Epithelial cell of proximal tubule (primary cell): ENCODE data around the gene EYA2. TPM values are rescaled to one million over a fixed set of nuclear protein-coding genes. Genes with fewer than 3 reads are reported as not detected.

Experiments
- DNase-seq: peaks from one replicate; pipeline ENCODE4 v3.0.0-alpha.2; 2011; ENCODE audit warnings: low read depth
- H3K4me3 ChIP-seq: 2 replicates; pipeline ENCODE4 v1.5.1; 2011; ENCODE audit warnings: low read depth, mild to moderate bottlenecking, low read length
- CTCF ChIP-seq: conservative IDR thresholded peaks from 2 replicates; pipeline ENCODE4 v1.5.1; 2012; ENCODE audit warnings: low read depth, mild to moderate bottlenecking, low read length
- total RNA-seq: library from RNA; depleted of rRNA; stranded (reverse); fragments of >200 nt; gene quantifications from 2 replicates; pipeline ENCODE4 v1.2.3, GENCODE V29; 2015

The EYA2 gene
- total RNA-seq, 1 donor from 2014 or later: not detected

DNA sequence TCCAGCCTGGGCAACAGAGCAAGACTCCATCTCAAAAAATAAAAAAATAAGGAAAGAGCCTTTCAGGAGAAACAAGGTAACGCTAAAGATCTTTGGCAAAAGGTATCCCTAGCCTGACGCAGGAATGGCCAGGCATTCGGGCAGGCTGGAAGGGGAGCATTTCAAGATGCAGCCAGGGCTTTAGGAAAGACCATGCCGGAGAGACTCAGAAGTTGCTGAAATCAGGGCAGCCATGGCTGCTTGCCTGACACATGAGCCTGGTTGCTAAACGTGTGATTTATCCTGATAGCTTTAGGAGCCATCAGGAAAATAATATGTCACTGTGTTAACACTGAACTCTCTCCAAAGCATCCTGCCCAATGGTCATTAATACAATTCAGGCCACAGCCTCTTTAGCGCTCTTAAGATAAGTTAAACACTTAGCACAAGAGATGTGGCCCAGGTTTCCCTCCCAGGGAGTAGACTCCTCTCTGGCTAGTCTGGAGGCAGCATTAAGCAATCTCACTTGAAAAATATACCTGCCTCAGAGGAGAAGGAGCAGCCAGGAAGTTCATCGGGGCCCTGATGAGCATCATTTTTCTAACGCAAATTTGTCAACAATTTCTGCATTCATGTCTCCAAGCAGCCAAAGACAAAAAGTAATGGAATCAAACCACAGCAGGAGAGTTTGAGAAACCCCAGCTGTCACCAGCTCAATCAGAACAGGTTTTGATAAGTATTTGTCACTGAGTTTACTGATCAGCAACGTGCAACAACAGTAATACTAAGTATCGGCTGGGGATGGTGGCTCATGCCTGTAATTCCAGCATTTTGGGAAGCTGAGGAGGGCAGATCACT is 261.9 kb downstream of the EYA2 start:
- no peak overlapping the region for H3K4me3 ChIP-seq
- no peak for DNase-seq
- no peak for TF ChIP-seq CTCF

DNA sequence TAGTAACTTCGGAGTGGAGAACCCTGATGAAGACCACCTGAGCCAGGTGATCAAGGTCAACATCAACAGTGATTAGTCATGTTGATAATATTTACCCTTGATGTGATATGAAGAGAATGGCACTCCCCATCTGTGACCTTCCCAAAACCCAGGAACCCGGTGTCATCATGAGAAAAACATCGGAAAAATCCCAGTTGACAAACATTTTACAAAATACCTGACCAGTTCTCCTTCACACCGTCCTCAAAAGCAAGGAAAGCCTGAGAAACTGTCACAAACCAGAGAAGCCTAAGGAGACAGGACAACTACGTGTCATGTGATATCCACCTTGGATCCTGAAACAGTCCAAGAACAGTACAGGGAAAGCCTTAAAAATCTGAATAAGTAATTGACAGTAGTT is 264.5 kb downstream of the EYA2 start:
- DNase-seq: no peak
- TF ChIP-seq CTCF: no peak
- no peak overlapping the region for H3K4me3 ChIP-seq

DNA sequence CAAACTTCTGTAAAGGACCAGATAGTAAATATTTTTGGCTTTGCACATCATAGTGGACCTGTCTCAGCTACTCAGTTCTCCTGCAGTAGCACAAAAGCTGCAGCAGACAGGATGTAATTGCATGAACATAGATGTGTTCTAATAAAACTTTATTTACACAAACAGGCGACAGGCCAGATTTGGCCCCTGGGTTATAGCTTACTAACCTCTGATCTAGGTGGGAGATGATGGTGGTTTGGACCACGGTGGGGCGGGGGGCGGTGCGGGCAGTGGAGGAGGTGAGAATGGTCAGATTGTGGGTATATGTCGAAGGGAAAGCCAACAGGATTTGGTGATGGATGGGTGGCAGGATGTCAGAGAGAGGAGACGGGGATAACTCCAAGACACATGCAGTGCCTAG is 265.6 kb downstream of the EYA2 start:
- no peak for TF ChIP-seq CTCF
- DNase-seq: no peak
- H3K4me3 ChIP-seq: no peak overlapping the region

DNA sequence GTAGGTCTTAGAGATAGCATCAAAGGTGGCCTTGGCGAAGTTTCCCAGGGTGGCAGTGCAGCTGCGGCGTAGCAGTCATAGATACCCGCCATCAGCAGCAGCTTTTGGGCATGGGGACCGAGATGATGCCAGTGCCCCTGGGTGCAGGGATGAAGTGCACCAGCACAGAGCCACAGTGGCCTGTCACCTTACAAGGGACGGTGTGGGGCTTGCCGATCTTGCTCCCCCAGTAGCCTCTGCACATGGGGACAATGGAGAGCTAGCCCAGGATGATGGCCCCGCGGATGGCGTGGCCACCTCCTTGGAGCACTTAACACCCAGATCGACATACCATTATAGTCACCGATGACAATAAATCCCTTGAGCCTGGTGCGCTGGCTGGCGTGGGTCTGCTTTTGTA is 266.3 kb downstream of the EYA2 start:
- no peak overlapping the region for H3K4me3 ChIP-seq
- DNase-seq: no peak
- TF ChIP-seq CTCF: no peak

- TF ChIP-seq CTCF: no peak
- no peak for DNase-seq
- no peak overlapping the region for H3K4me3 ChIP-seq
Measured at GRCh38 chr20:47161411-47161810, 266.8 kb downstream of the EYA2 start.

- DNase-seq: no peak
- no peak overlapping the region for H3K4me3 ChIP-seq
Measured at GRCh38 chr20:47164140-47164539, 269.5 kb downstream of the EYA2 start.

More at GRCh38 chr20:47164140-47164539, 269.5 kb downstream of the EYA2 start:
- TF ChIP-seq CTCF: no peak
